GM12878 (cell line): Measurements from ENCODE around the gene LMO3. TPM values are rescaled to one million over a fixed set of nuclear protein-coding genes. Genes with fewer than 3 reads are reported as not detected.

Experiments used
- ATAC-seq: fragments of 200-7000 bp; cut with Tn5 transposase; 3 replicates; pipeline ENCODE4 v1.9.1; 2020; ENCODE audit warnings: mild to moderate bottlenecking, moderate library complexity
- BruUV-seq: library from RNA; stranded (reverse); fragments of 400-500 nt; replicated peaks from 2 replicates; lab custom pipeline; 2021; lab: Mats Ljungman, UMichigan
- CTCF ChIA-PET: fragments of 300-600 bp; sonication (Branson Sonifier 250); formaldehyde crosslinking; extraction: SDS; loops from one replicate; lab custom pipeline; 2021; ENCODE audit warnings: inconsistent platforms; lab: Yijun Ruan, JAX
- POLR2A ChIA-PET: fragments of 350-600 bp; formaldehyde crosslinking; extraction: SDS; loops from one replicate; lab custom pipeline; 2021; ENCODE audit warnings: inconsistent platforms; lab: Charles Lee
- RAD21 ChIA-PET: fragments of 300-600 bp; sonication (Branson Sonifier 250); formaldehyde crosslinking; loops from one replicate; lab custom pipeline; 2023; ENCODE audit warnings: antibody characterized with exemption; ENCODE audit not compliant: unreplicated experiment; lab: Charles Lee
- SMC1A ChIA-PET: fragments of 300-600 bp; sonication (Branson Sonifier 250); formaldehyde crosslinking; loops from one replicate; lab custom pipeline; 2023; ENCODE audit not compliant: unreplicated experiment, uncharacterized antibody; lab: Charles Lee
- DNase-seq: peaks from one replicate; pipeline ENCODE4 v3.0.0-alpha.2; 2011; ENCODE audit warnings: low read depth, low spot score
- FAIRE-seq: peaks from 3 replicates; lab custom pipeline; 2011; peaks lifted over from hg19 to GRCh38; lab: Jason Lieb, UNC
- H2AFZ ChIP-seq: 2 replicates; pipeline ENCODE4 v1.6.0; 2011; ENCODE audit warnings: low read depth, low read length, control low read depth; ENCODE audit not compliant: control insufficient read depth
- H3K27ac ChIP-seq: 2 replicates; pipeline ENCODE4 v1.5.1; 2011; ENCODE audit warnings: control low read depth; ENCODE audit not compliant: control insufficient read depth, insufficient read depth
- H3K27me3 ChIP-seq, 2 experiments: replicated peaks in 1 of 2; 2 replicates each; pipeline versions ENCODE4 v1.6.0 to v1.6.1; 2011; ENCODE audit warnings: low read length in 1 of 2; ENCODE audit not compliant: control insufficient read depth in 2 of 2, insufficient read depth in 2 of 2
- H3K36me3 ChIP-seq, 2 experiments: 2 replicates each; pipeline ENCODE4 v1.5.1; 2011; ENCODE audit warnings: low read length in 1 of 2; ENCODE audit not compliant: control insufficient read depth in 2 of 2, insufficient read depth in 2 of 2
- H3K4me1 ChIP-seq: 2 replicates; pipeline ENCODE4 v1.6.1; 2011; ENCODE audit warnings: mild to moderate bottlenecking, low read length, moderate library complexity, mixed read lengths; ENCODE audit not compliant: control insufficient read depth, insufficient read depth
- H3K4me2 ChIP-seq: 2 replicates; pipeline ENCODE4 v1.6.0; 2011; ENCODE audit warnings: control low read depth; ENCODE audit not compliant: control insufficient read depth, insufficient read depth
- H3K4me3 ChIP-seq: fragments of 200-600 bp; sonication (generic); 2 replicates; pipeline ENCODE4 v1.5.1; 2016
- H3K79me2 ChIP-seq: 2 replicates; pipeline ENCODE4 v1.6.0; 2011; ENCODE audit warnings: low read length; ENCODE audit not compliant: control insufficient read depth, insufficient read depth
- H3K9ac ChIP-seq: 2 replicates; pipeline ENCODE4 v1.8.0; 2011; ENCODE audit warnings: low read length, control low read depth, mixed read lengths; ENCODE audit not compliant: control insufficient read depth, insufficient read depth
- H3K9me3 ChIP-seq: replicated peaks from 3 replicates; pipeline ENCODE4 v1.5.1; 2011; ENCODE audit warnings: mild to moderate bottlenecking, low read length; ENCODE audit not compliant: control insufficient read depth, insufficient read depth
- H4K20me1 ChIP-seq: 2 replicates; pipeline ENCODE4 v1.6.0; 2011; ENCODE audit not compliant: control insufficient read depth, insufficient read depth
- ATF2 ChIP-seq: IDR thresholded peaks from 2 replicates; pipeline ENCODE4 v1.6.1; 2012; ENCODE audit warnings: low read length, inconsistent platforms
- EGR1 ChIP-seq, 2 experiments: IDR thresholded peaks; 1 replicate in 1 of 2; 2 replicates in 1 of 2; pipeline ENCODE4 v1.6.1; 2011 to 2012; ENCODE audit warnings: low read depth in 2 of 2, low read length in 2 of 2, borderline replicate concordance in 1 of 2, mild to moderate bottlenecking in 1 of 2, moderate library complexity in 1 of 2
- EP300 ChIP-seq, 2 experiments: fragments of 150-350 bp in 1 of 2; IDR thresholded peaks; 2 replicates each; pipeline ENCODE4 v1.6.1; 2011 to 2012; ENCODE audit warnings: low read depth in 2 of 2, low read length in 2 of 2, borderline replicate concordance in 1 of 2, improper control_type of control experiment in 1 of 2, inconsistent platforms in 1 of 2; ENCODE audit not compliant: control insufficient read depth in 1 of 2
- EZH2 ChIP-seq: IDR thresholded peaks from 2 replicates; pipeline ENCODE4 v1.6.1; 2012; ENCODE audit warnings: low read depth, mild to moderate bottlenecking, control low read depth, inconsistent platforms, low read length, borderline replicate concordance; ENCODE audit not compliant: control insufficient read depth
- PAX5 ChIP-seq: IDR thresholded peaks from 2 replicates; pipeline ENCODE4 v1.6.1; 2011; ENCODE audit warnings: low read depth, low read length, borderline replicate concordance
- PBX3 ChIP-seq: IDR thresholded peaks from 2 replicates; pipeline ENCODE4 v1.6.1; 2011; ENCODE audit warnings: mild to moderate bottlenecking, low read depth, low read length, moderate library complexity; ENCODE audit not compliant: insufficient replicate concordance
- USF2 ChIP-seq: IDR thresholded peaks from 2 replicates; pipeline ENCODE4 v1.6.1; 2011; ENCODE audit warnings: low read depth, low read length, improper control_type of control experiment, borderline replicate concordance
- ZBTB33 ChIP-seq: fragments of 450-650 bp; IDR thresholded peaks from 2 replicates; pipeline ENCODE4 v1.6.1; 2017; ENCODE audit warnings: mild to moderate bottlenecking
- ZZZ3 ChIP-seq: IDR thresholded peaks from 2 replicates; pipeline ENCODE4 v1.6.1; 2011; ENCODE audit warnings: low read depth; ENCODE audit not compliant: control insufficient read depth, insufficient read length
- in situ Hi-C: fragments of 300-500 bp; cut with MboI; formaldehyde crosslinking; loops from 9 replicates; pipeline ENCODE4 v1.14.3; 2018; ENCODE audit warnings: mixed read lengths
- intact Hi-C: fragments of 100-400 bp; cut with micrococcal nuclease; formaldehyde crosslinking; loops from one replicate; pipeline ENCODE4 v1.14.2; 2022; ENCODE audit not compliant: unreplicated experiment
- polyA plus RNA-seq, 11 experiments: library from polyadenylated mRNA; depleted of rRNA in 4 of 11; unstranded in 6 of 11; stranded (reverse) in 5 of 11; fragments of >200 nt; fragmentation: Nextera tagmentation in 4 of 11; fragmentation: Illumina TruSeq in 1 of 11; extraction: Ambion mirVana in 4 of 11; extraction: Trizol in 1 of 11; gene quantifications; 1 replicate in 1 of 11; 2 replicates in 10 of 11; pipeline versions ENCODE4 v1.2.1 to v1.2.3, GENCODE V29; 2011 to 2016; ENCODE audit warnings: inconsistent platforms in 2 of 11, missing spikeins in 2 of 11, low read depth in 1 of 11
- total RNA-seq, 4 experiments: library from RNA; depleted of rRNA in 3 of 4; stranded (reverse); fragments of >200 nt in 3 of 4; fragmentation: Illumina TruSeq in 1 of 4; extraction: Trizol in 1 of 4; gene quantifications; 2 replicates each; pipeline versions ENCODE4 v1.2.1 to v1.2.3, GENCODE V29; 2013 to 2021

LMO3 gene
- total and polyA plus RNA-seq, 10 of the 15 experiments (the other 5 are each of a cell fraction or from before 2014, with no cell fraction given), result 1.6 to 13.5 (median 1.9) TPM

- H3K9ac ChIP-seq, result no peak overlapping the region
- DNase-seq (no peak), FAIRE-seq (no peak), ATAC-seq (no peak)
- RAD21 ChIA-PET, result interaction anchor here (1.5 kb wide), 1 partner anchor 8 kb away, joined by 4 read pairs; no protein-coding TSS in a partner anchor
- H3K27ac ChIP-seq, result no peak overlapping the region
- in situ Hi-C loops (no loop called here), intact Hi-C loops (no loop called here)
- POLR2A ChIA-PET, result interaction anchor here (0.8 kb wide), 1 partner anchor 9 kb away, joined by 3 read pairs; no protein-coding TSS in a partner anchor
- CTCF ChIA-PET, result no interaction called here
- SMC1A ChIA-PET, result no interaction called here
- no peaks in the 10 kb centered on the region for H3K79me2 ChIP-seq
- H3K4me3 ChIP-seq, result no peak overlapping the region
- no peaks in the 10 kb centered on the region for H3K27me3 ChIP-seq
- no peaks in the 10 kb centered on the region for H3K4me1 ChIP-seq
- no peaks in the 10 kb centered on the region for H3K36me3 ChIP-seq
- no peak overlapping the region for H3K4me2 ChIP-seq
- BruUV-seq, result no TSS peak
- H3K9me3 ChIP-seq, result no peaks in the 10 kb centered on the region
- H2AFZ ChIP-seq, result no peak overlapping the region
- H4K20me1 ChIP-seq, result no peaks in the 10 kb centered on the region
- TF ChIP-seq EP300 (IDR thresholded peaks at IDR 0.05; ENCODE audit: borderline replicate concordance in 1 of 2, control insufficient read depth in 1 of 2, low read depth in 2 of 2, low read length in 2 of 2) (no peak), ATF2 (no peak), PBX3 (no peak), EZH2 (no peak), USF2 (no peak), ZBTB33 (no peak), ZZZ3 (no peak), EGR1 (IDR thresholded peaks at IDR 0.05; ENCODE audit: borderline replicate concordance in 1 of 2, low read depth in 2 of 2, low read length in 2 of 2) (no peak), PAX5 (no peak)
These were observed 11.2 kb downstream of the LMO3 start for GRCh38 chr12:16594797-16595196.
